Measurements from ENCODE around the gene HAAO.

DNA sequence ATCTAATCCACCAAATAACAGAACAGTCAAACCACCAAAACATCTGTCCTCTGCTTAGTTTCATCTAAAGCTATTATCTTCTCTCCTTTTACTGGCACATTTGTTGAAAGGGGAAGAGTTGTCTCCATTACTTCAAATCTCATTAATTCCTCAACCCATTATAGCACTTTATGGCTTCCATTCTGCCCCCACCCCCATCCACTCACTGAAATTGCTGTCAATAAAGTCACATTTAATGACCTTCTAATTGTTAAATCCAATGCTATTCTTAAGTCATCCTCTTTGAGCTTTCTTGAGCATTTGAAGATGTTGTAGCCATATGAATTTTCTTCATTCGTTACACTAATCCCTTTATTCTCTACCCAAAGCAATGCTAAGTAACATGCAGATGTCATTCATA lies 33.6 kb downstream of the HAAO start:
- TF ChIP-seq, protein P1, sequence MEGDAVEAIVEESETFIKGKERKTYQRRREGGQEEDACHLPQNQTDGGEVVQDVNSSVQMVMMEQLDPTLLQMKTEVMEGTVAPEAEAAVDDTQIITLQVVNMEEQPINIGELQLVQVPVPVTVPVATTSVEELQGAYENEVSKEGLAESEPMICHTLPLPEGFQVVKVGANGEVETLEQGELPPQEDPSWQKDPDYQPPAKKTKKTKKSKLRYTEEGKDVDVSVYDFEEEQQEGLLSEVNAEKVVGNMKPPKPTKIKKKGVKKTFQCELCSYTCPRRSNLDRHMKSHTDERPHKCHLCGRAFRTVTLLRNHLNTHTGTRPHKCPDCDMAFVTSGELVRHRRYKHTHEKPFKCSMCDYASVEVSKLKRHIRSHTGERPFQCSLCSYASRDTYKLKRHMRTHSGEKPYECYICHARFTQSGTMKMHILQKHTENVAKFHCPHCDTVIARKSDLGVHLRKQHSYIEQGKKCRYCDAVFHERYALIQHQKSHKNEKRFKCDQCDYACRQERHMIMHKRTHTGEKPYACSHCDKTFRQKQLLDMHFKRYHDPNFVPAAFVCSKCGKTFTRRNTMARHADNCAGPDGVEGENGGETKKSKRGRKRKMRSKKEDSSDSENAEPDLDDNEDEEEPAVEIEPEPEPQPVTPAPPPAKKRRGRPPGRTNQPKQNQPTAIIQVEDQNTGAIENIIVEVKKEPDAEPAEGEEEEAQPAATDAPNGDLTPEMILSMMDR (IDR thresholded peaks at IDR 0.05; ENCODE audit: low read length) = no peak
- TF ChIP-seq EZH2 (optimal IDR thresholded peaks at IDR 0.05; ENCODE audit: low read depth, low read length) = no peak

All from MM.1S (cell line).